ENCODE measurements around the gene KIF6.
"Not testable (repeated sequence)": the region's sequence is repeated elsewhere in the genome, so short reads cannot be mapped to it uniquely, and the experiment has no call there.

The KIF6 gene, protein sequence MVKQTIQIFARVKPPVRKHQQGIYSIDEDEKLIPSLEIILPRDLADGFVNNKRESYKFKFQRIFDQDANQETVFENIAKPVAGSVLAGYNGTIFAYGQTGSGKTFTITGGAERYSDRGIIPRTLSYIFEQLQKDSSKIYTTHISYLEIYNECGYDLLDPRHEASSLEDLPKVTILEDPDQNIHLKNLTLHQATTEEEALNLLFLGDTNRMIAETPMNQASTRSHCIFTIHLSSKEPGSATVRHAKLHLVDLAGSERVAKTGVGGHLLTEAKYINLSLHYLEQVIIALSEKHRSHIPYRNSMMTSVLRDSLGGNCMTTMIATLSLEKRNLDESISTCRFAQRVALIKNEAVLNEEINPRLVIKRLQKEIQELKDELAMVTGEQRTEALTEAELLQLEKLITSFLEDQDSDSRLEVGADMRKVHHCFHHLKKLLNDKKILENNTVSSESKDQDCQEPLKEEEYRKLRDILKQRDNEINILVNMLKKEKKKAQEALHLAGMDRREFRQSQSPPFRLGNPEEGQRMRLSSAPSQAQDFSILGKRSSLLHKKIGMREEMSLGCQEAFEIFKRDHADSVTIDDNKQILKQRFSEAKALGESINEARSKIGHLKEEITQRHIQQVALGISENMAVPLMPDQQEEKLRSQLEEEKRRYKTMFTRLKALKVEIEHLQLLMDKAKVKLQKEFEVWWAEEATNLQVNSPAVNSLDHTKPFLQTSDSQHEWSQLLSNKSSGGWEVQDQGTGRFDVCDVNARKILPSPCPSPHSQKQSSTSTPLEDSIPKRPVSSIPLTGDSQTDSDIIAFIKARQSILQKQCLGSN

DNA sequence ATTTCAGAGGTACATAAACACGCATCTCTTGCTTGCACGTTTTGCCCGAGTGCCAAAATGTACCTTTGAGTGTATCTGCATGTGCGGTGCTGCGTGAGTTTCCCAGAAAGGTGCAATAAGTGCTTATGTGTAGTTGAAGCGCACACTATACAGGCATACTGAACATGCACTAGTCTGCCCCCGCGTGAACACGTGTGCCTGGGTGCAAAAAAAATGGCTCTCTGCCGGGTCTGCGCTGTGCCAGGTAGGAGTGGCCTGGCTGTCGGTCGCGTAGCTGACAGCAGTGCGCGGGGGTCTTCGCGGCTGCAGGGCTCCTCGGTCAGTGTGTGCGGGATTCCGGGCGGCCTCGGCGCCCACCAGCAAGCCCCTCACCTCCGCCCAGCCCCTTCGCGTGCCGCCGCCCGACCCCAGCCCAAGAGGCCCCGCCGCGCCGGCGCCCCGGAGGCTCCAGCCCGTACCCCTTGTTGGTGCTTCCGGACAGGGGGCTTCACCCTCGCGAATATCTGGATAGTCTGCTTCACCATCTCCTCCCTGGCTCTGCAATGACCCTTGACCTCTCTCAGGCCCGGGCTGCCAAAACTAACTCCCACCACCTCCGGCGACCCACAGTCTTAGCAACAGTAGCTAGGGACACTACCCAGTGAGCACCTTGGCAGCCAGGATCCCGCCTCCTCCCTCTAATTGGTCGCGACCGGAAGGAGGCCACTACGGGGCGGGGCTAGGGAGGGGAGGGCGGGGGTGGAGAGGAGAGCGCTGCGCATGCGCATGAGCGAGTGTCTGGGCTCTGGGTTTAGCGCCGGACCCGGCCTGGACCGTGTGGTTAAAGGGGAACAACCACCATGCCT lies at the start of gene KIF6:
Gene KIF6 (minus strand): TSS at position 622 of the 845 bp plus-strand sequence. CDS start 98 bp downstream, at position 524.
- peak; percentile 76 to 79 for DNase-seq

DNA sequence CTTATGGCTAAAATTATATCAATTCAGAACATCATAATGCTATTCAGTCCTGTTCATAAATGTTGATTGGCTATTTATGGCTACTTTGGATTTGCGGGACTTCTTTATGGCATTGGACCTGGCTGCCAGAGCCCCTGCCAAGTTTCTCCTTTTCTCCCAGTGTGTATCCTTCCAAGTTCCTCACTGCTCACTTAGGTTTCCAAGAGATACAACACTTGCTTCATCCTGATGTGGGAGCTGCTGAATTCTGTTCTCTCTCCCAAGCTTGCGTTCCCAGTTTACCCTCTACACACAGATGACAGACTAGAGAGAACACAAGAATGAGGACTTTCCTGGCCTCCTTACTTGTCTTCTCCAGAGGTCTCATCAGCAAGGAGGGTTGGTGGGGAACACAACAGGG lies 48.6 kb upstream of the KIF6 start:
- no peak for DNase-seq

DNA sequence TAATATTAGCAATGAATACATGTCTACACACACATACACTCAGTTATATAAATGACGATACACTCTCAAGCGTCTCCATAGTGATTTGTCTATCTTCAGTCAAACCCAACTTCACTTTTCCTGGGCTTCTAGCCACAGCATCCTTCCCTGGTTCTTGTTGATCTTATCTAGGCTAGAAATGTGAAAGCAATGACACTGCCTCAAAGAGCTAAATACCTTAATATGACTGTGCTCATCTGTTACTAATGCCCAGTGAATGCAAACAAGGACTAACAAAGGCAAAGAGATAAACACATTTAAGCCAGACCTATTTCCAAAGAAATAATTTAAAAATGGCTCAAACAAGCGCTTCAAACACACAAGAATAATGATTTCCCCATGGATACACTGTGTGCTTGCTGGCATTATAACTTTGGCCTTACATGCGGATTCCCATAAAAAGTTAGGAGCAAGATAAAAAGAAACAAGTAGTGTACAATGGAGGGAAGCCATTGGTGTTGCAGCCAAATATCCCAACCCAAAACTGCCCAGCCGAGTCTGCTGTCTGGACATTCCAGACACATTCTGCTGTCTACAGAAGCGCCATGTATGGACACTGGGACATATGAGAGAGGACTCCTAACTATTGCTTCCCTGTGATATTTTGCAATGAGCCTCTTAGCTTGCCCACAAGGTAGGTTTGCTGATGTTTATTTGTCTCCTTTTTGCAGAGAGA lies 47.5 kb upstream of the KIF6 start:
- no peak for DNase-seq

DNA sequence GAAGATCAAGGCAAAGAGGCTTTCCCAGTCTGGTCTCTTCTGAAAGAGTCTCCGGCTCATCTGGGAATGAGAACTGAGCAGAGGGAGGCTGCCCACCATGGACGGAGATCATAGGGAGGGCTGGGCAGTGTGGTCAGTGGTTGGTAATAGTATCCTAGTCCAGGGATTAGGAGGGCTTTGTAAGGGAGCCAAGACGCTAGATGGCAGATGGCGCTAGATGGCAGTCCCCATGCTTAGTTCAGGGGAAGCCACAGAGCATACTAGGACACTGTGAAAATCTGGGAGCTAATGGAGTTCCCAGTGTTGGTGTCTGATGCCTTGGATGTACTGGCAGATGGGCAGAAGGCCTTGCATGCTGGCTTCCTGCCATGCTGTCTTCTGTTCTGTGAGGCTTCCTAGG lies 45.2 kb upstream of the KIF6 start:
- DNase-seq = no peak

DNA sequence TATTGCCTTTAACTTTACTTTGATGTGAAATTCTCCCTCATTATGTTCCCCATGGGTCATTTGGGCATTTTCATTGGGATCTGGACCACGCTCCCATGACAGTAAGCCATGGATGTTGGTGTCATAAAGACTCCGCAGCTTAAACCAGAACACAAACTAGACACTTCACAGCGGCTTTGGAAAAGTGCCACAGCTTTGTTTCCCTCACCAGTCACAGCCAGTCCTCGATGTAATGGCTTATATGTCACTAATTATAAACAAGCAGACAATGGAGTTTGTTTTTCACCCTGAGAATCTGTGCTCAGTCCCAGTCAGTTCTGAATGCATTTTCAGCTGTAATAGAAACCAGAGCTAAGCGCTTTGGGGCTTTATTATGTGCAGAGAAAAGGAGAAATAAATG lies 43.8 kb upstream of the KIF6 start:
- DNase-seq = no peak

DNA sequence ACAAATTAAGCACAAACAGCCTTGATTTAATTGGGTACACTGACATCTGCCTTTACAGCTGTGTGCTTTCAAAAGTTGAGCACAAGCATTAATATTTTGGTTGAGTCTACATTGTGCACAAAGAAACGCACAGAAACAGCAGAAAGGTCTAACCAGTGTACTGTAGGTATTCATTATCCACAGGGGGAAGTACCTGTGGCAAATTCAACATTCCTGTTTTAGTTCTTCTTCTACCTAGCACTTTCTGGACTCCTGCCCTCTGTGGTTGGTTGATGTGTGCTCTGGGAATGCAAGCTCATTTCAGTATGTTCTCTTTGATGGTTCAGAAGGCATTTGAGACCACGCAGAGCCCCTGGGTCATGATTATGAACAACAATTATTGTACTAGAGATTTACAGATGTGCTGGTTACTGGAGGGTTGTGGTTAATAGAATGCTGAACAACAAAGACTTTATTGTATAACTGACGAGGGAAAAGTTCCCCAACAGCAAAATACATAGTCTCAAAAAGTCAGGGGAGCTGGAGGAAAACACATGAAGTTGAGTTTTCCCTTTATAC lies 40.4 kb upstream of the KIF6 start:
- no peak for DNase-seq

DNA sequence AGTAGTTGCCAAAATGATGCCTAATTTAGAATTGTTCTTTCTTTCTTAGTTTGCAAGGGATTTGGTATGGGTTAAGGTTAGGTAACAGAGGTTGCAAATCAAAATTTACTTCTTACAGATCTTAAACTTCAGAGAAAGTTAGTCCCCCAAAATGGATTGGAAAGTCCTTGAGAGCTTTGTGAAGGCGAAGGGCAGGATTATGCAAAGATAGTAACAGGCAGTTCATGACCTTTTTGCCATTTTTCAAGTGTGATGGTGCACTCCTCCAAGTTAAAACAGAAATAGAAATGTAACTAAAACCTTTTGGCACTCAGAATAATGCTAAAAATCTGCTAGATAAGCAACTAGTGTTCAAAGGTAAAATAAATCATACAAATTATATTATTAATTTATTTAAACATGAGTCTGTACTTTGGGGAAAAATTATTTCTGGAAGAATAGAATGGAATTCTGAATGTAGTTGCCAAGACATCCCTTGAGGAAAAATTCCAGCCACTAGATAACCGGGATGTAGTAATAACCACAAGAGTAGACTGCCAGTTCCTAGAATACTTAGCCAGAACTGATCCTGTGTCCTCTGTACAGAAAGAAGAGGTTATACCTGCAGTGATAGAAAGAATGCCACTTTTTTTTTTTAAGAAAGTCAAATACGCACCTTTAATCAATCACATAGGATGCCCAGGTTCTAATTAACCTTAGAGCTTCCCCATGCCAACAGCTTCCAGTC lies 35.2 kb upstream of the KIF6 start:
- no peak for DNase-seq

DNA sequence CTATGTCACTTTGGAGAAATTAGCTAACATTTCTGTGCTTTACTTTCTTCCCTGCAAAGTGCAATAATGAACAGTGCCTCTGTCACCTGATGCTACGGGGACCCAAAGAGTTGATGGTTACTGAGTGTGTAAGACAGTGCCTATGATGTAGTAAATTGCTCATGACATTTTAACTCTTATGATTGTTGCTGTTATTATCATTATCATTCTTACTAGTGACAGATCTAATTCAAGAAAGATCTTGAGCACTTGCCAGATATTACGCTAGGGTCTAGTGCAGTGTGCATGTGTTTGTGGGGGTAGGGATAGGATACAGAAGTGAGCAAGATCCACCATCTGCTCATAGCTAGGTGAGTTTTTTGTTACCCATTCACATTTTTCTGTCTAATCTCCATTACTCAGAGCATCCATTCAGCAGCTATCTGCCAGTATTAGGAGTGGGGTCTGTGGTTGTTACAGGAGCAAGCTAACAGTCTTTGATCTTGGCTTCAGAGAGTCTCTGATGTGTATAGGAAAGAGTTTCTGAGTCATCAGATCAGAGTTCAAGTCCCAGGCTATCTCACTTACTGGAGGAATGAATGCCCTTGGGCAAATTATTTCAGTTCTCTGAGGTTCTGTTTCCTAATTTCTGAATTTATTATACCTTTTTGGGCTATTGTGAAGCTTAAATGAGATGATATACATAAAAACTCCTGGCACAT lies 33.8 kb upstream of the KIF6 start:
- no peak for DNase-seq

DNA sequence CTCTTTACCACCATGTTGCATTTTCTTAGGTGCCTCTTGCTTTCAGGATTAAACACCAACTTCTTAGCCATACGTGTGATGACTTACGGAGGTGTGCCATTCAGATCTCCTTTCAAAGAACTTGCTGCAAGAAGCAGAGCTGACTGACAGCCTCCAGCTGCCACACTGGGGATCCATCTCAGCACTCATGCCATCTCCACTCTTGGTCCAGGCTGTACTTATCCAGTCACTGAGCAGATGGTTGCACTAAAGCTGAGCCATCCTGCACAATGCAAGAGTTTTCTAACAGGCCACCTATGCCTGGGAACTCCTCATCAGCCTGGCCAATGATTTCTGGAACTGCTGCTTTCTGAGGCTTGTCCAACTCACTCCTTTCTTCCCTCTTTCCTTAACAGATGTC lies 31.4 kb upstream of the KIF6 start:
- no peak for DNase-seq

DNA sequence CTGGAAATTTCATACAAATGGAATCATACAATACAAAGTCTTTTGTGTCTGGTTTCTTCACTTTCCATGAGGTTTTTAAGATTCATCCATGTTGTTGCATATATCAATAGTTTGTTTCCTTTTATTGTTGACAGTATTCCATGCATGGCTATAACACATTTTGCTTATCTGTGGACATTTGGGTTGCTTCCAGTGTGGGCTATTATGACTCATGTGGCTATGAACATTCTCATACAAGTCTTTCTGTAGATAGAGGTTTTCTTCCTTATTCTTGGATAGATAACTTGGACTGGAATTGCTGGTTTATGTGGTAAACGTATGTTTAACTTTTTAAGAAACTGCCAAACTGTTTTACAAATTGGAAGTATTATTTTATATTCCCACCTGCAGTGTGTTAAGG lies 30.0 kb upstream of the KIF6 start:
- DNase-seq = no peak

DNA sequence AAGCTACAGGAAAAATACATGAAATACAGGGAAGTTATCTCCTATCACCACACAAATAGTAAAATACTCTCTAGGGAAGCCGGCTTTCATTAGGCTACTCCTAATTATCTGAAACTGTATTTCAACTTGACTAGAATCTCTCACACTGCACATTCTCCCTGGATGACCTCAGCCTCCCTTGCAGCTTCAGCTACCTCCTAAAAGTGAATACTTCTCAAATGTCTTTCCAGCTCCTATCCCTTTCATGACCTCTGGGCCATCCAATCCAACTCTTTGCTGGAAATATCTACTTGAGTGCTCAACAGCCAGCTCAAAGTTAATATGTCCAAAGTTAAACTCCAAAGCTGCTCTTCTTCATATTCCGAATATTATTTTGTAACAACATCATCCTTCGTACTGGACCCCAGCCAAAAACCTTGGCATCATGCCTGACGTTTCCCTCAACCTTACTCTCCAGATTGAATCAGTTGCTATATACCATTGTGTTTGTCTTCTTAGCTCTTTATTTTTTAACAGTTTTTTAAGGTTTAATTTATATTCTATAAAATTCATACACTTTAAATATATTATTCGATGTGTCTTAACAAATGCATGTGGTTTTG lies 29.4 kb upstream of the KIF6 start:
- no peak for DNase-seq

DNA sequence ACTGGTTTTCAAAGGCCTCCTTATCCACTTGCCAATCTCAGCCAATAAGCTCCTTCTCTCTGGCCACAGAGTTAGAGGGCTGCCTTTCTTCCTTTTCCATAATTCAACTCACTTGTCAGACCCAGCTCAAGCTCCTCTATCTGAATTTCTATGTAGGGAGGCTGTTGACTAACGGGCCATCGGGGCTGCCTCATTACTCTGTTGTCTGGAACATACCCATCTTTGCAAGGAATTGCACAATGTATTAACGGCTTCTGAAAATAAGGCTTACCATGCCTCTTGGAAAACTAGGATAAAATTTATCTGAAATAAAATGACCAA lies 28.5 kb upstream of the KIF6 start:
- DNase-seq = no peak

DNA sequence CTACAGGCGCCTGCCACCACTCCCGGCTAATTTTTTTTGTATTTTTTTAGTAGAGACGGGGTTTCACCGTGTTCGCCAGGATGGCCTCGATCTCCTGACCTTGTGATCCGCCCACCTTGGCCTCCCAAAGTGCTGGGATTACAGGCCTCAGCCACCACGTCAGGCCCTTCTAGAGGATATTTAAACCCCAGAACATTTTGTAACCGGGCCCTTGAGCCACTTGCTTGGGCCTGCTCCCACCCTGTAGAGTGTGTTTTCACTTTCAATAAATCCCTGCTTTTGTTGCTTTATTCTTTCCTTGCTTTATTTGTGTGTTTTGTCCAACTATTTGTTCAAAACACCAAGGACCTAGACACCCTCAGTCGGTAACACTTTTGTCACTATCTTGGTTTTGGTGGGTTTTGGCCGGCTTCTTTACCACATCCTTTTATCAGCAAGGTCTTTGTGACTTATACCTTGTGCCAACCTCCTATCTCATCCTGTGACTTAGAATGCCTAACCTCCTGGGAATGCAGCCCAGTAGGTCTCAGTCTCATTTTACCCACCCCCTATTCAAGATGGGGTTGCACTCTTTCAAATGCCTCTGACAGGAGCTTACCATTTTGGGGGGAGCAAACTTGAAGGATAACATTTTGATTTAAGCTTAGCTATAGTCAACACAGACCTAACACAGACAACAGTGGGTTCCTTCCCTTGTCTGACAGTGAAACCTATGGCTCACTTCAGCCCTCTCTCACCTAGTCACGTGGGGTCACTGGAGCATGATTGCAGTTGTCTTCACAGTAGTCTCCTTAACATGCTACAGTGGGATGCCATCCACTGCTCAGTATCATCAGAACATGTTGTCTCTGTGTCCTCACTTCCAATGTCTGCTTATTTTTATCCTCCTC lies 27.9 kb upstream of the KIF6 start:
- no peak for DNase-seq

DNA sequence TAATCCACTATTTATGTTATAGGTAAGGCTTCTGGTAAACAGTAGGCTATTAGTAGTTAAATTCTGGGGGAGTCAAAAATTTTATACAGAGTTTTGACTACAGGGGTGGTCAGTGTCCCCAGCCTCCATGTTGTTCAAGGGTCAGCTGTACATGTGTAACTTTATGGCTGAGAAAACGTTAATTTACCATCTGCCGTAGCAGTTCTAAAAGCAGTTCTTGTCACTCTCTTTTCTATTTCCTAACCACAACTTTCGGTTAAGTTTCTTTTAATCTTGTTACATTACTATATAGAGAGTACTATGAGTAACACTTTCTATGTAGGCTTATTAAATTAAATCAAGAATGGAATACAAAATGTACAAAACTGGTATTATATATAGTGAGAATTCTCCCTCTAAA lies 21.6 kb upstream of the KIF6 start:
- no peak for DNase-seq

DNA sequence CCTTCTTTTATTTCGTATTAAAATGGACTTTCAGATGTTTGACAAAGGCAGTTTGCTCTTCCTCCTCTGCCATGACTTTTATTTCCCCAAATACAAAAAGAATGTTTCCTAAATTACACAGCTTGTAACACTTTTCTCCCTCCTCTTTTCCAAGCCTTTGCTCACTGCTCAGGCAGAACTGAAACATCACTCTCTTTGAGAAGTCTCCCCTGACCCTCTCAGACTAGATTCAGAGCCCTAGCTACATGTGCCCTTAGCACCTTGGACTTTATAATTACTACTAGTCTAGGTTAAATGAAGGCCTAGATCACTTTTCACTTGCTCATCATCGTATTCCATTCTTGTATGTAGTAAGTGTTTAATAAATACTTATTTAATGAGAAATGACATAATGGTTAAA lies 8.5 kb upstream of the KIF6 start:
- DNase-seq = no peak

DNA sequence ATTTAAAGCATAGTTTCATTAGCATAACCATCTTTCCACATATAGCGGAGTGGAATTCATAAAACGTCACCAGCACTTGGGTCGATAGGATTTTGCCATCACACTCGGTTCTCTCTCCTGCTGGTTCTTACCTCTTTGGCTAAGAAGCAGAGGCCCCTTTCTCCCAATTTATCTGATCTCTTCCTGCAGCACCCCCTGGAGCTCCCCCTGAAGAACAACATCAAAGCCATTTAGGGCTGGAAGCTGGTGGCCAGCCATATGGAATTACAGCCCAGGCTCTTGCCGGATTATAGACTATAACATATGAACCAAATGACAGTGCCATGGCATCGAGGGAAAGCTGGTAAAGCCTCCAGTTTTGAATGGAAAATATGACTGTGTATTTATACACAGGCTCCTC lies 6.4 kb upstream of the KIF6 start:
- DNase-seq = no peak

DNA sequence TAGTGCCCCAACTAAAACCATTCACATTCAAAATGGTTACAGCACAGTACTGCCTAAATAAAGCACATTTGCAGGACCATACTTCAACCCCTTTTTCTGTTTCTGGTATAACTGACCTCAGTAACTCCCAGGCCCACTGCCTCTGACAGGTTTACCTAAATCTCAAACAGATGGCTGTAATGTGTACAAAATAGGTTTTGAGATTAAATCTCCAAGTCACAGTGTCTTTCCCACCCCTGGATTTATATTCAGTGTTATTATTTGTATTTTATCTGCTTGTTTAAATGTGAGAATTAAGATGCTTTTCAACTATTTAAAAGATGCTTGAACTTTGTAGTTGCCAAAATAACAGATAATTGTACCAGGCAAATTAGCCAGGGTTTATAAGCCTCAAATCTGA lies 4.7 kb upstream of the KIF6 start:
- DNase-seq = no peak

DNA sequence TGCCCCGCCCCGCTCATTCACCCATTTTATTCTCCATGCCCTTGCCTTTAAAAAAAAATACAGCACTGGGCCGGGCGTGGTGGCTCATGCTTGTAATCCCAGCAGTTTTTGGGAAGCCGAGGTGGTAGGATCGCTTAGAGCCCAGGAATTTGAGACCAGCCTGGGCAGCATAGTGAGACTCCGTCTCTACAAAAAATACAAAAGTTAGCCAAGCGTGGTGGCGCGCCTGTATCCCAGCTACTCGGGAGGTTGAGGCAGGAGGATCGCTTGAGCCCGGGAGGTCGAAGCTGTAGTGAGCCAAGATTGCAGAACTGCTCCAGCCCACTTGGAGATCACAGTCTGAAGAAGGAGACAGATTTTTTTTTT lies 407 bp upstream of the KIF6 start:
- no peak for DNase-seq

DNA sequence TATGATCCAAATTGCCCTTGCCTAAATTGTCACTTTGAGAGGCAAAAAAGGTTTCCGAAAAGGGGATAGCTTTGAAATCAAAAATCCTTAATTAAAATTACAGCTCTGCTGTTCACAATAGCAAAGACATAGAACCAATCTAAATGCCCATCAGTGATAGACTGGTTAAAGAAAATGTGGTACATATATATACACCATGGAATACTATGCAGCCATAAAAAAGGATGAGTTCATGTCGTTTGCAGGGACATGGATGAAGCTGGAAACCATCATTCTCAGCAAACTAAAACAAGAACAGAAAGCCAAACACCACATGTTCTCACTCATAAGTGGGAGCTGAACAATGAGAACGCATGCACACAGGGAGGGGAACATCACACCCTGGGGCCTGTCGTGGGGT lies 1.9 kb downstream of the KIF6 start:
- DNase-seq = not testable (repeated sequence)

DNA sequence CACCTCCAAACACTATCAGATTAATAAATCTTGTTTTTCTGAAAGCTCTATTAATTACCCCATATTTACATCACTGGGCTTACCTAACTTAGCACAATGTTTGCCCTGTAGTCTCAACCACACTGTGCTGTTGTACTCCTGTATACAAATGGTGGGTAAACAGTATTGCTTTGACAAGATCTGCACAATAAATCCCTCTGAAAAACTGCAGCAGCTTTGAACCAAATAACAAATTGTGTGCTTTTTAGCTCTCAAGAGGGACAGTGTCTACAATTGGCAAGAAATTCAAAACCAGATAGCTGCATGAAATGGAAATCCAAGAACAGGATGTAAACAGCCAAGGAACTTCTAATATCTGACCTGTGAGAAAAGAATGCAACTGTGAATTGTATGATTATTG lies 10.4 kb downstream of the KIF6 start:
- DNase-seq = no peak
